Ishikawa (cell line): ENCODE results near the gene SLC25A30.

ENCODE experiments used
- CEBPB ChIP-seq: IDR thresholded peaks from 2 replicates; pipeline ENCODE4 v1.6.1; 2012
- CREB1 ChIP-seq: IDR thresholded peaks from 2 replicates; pipeline ENCODE4 v1.6.1; 2012; ENCODE audit warnings: low read depth
- EGR1 ChIP-seq: IDR thresholded peaks from 2 replicates; pipeline ENCODE4 v1.6.1; 2012
- EP300 ChIP-seq: IDR thresholded peaks from 2 replicates; pipeline ENCODE4 v1.6.1; 2012; ENCODE audit warnings: borderline replicate concordance
- FOXM1 ChIP-seq: IDR thresholded peaks from 2 replicates; pipeline ENCODE4 v1.6.1; 2012; ENCODE audit warnings: low read depth, borderline replicate concordance
- NFIC ChIP-seq: IDR thresholded peaks from 2 replicates; pipeline ENCODE4 v1.6.1; 2012
- RAD21 ChIP-seq: IDR thresholded peaks from 2 replicates; pipeline ENCODE4 v1.6.1; 2012; ENCODE audit warnings: low read depth
- TAF1 ChIP-seq: IDR thresholded peaks from 2 replicates; pipeline ENCODE4 v1.6.1; 2012; ENCODE audit warnings: low read depth, mild to moderate bottlenecking
- TCF12 ChIP-seq: IDR thresholded peaks from 2 replicates; pipeline ENCODE4 v1.6.1; 2012; ENCODE audit warnings: low read depth
- TEAD4 ChIP-seq: IDR thresholded peaks from 2 replicates; pipeline ENCODE4 v1.6.1; 2012
- YY1 ChIP-seq: IDR thresholded peaks from 2 replicates; pipeline ENCODE4 v1.6.1; 2012; ENCODE audit warnings: low read depth
- ZBTB7A ChIP-seq: IDR thresholded peaks from 2 replicates; pipeline ENCODE4 v1.6.1; 2012; ENCODE audit warnings: low read depth
- TF ChIP-seq, protein P1 (sequence below): IDR thresholded peaks from 2 replicates; pipeline ENCODE4 v1.6.1; 2012; ENCODE audit warnings: low read depth, mild to moderate bottlenecking
- TF ChIP-seq, protein P2 (sequence below): IDR thresholded peaks from 2 replicates; pipeline ENCODE4 v1.6.1; 2012
- TF ChIP-seq, protein P3 (sequence below): IDR thresholded peaks from 2 replicates; pipeline ENCODE4 v1.6.1; 2012

The SLC25A30 gene

DNA sequence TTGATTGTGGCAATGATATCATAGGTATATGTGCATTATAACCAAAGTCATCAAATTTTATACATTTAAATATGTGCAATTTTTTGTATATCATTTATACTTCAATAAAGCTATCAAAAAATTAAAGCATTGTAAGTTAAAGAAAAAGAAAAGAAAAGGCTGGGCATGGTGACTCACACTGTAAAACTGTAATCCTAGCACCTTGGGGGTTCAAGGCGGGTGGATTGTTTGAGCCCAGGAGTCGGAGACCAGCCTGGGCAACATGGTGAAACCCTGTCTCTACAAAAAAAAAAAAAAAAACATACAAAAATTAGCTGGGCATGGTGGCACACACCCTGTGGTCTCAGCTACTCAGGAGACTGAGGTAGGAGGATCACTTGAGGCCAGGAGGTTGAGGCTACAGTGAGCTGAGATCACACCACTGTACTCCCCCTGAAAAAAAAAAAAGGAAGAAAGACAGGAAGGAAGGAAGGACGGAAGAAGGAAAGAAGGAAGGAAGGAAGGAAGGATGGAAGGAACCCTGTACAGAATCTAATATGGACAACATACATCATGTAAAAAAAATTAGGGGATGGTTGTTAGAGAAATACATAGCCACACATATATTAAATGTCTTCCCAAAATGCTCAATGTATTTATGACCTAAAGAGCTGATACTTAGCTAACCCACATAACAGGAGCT, 21.7 kb upstream of the SLC25A30 start:
- TF ChIP-seq FOXM1 (no peak), YY1 (no peak), TCF12 (no peak), CEBPB (no peak), ZBTB7A (no peak), EP300 (no peak), CREB1 (no peak), RAD21 (no peak)
- TF ChIP-seq, protein P1, sequence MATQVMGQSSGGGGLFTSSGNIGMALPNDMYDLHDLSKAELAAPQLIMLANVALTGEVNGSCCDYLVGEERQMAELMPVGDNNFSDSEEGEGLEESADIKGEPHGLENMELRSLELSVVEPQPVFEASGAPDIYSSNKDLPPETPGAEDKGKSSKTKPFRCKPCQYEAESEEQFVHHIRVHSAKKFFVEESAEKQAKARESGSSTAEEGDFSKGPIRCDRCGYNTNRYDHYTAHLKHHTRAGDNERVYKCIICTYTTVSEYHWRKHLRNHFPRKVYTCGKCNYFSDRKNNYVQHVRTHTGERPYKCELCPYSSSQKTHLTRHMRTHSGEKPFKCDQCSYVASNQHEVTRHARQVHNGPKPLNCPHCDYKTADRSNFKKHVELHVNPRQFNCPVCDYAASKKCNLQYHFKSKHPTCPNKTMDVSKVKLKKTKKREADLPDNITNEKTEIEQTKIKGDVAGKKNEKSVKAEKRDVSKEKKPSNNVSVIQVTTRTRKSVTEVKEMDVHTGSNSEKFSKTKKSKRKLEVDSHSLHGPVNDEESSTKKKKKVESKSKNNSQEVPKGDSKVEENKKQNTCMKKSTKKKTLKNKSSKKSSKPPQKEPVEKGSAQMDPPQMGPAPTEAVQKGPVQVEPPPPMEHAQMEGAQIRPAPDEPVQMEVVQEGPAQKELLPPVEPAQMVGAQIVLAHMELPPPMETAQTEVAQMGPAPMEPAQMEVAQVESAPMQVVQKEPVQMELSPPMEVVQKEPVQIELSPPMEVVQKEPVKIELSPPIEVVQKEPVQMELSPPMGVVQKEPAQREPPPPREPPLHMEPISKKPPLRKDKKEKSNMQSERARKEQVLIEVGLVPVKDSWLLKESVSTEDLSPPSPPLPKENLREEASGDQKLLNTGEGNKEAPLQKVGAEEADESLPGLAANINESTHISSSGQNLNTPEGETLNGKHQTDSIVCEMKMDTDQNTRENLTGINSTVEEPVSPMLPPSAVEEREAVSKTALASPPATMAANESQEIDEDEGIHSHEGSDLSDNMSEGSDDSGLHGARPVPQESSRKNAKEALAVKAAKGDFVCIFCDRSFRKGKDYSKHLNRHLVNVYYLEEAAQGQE, result no peak
- TF ChIP-seq, protein P2, sequence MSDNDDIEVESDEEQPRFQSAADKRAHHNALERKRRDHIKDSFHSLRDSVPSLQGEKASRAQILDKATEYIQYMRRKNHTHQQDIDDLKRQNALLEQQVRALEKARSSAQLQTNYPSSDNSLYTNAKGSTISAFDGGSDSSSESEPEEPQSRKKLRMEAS, result no peak
- TF ChIP-seq, protein P3, sequence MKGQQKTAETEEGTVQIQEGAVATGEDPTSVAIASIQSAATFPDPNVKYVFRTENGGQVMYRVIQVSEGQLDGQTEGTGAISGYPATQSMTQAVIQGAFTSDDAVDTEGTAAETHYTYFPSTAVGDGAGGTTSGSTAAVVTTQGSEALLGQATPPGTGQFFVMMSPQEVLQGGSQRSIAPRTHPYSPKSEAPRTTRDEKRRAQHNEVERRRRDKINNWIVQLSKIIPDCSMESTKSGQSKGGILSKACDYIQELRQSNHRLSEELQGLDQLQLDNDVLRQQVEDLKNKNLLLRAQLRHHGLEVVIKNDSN, result no peak

DNA sequence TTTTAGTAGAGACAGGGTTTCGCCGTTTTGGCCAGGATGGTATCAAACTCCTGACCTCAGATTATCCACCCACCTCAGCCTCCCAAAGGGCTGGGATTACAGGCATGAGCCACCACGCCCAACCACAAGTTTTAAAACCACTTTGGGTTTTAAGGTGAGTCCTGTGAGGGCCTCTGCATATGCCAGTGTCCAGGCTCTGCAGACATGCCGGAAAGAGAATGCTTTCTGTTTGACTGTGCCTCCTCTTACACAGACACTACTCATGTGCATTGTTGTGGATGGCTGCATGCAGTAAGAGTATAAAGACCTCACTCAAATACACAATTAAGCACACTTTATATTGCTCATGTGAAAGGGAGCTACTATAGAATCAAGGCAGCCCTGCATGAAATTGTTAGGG, 20.8 kb upstream of the SLC25A30 start:
- TF ChIP-seq CEBPB (no peak), EP300 (no peak), CREB1 (no peak), TAF1 (no peak), NFIC (no peak), EGR1 (no peak), YY1 (no peak), TEAD4 (no peak), ZBTB7A (no peak), FOXM1 (no peak)
- TF ChIP-seq, protein P2, result no peak
- TF ChIP-seq, protein P1, result no peak

DNA sequence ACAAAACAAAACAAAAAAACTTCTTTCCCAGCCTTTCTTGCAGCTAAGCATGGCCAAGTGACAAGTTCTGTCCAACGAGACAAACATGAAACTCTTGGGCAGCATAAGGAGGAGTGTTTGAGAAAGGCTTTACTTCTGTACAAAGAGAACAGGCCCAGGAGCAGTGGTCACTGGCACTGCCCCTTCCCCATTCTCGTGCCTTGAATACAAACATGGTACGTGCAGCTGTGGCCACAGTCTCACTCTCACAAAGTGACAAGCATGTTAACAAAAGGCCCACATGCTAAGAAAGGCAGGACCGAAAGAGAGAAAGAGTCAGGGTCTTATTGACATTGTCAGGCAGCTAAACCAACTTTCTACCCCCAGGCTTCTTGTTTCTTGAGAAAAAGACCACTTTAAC, 19.8 kb upstream of the SLC25A30 start:
- TF ChIP-seq CREB1, result no peak
- TF ChIP-seq, protein P2, result no peak
- no peak for TF ChIP-seq TEAD4

DNA sequence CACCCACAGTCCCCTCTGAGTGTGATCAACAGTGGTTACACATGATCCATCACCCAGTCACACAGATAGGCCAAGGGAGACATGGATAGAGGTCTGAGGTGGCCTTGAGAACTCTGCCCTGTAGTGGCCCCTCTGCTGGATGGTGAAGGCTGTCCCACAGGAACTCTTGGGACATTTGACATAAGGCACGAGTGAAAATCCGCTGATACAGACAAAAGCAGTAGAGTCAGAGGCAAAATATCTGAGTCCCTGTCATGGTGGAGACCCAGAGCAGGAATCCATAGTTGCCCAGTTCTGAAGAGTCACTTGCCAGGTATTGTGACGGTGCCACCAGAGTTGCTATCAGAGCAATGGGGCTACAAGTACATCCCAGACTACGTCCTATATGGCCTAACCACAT, 18.8 kb upstream of the SLC25A30 start:
- TF ChIP-seq YY1, result no peak

DNA sequence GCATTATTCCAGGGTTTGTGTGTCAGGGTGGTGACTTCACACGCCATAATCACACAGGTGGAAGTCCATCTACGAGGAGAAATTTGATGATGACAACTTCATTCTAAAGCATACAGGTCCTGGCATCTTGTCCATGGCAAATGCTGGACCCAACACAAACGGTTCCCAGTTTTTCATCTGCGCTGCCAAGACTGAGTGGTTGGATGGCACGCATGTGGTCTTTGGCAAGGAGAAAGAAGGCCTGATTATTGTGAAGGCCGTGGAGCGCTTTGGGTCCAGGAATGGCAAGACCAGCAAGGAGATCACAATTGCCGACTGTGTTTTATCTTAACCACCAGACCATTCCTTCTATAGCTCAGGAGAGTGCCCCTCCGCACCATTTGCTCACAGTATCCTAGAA, 18.2 kb upstream of the SLC25A30 start:
- TF ChIP-seq TEAD4 (no peak), NFIC (no peak), CEBPB (no peak), RAD21 (no peak), CREB1 (no peak), YY1 (no peak)
- TF ChIP-seq, protein P3, result no peak
- TF ChIP-seq, protein P2, result no peak

DNA sequence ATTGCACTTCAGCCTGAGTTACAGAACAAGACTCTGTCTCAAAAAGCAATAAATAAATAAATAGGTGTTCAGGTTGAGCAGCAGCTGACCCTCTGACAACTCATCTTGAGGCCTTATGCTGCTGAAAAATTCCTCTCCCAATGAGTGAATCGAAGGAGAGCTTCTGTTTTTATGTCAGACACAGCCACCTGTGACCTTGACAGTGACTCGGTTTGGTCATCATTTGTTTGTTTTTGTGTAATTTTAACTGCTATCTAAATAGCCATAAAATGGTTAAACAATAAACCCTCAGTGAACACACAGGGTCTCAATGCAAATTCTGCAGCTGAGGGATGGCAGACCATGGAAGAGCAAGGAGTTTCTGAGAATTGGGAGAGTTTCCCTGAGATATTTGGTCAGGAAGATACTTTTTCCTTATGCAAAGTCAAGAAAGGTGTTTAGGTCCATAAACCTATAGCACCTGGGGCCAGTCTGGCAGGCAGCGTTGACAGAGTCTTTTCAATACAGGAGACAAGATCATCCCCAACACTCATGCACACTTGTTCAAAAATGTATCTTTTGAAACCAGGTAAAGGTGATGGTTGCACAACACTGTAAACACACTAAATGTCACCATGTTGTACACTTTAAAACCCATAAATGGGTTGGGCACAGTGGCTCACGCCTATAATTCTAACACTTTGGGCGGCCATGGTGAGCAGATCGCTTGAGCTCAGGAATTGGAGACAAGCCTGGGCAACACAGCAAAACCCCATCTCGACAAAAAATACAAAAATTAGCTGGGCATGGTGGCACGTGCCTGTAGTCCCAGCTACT, 16.6 kb upstream of the SLC25A30 start:
- TF ChIP-seq CREB1, result no peak
- no peak for TF ChIP-seq TEAD4
